Measurements from ENCODE around the gene COX4I2. TPM values are rescaled to one million over a fixed set of nuclear protein-coding genes. Genes with fewer than 3 reads are reported as not detected.

COX4I2 gene
- total and polyA plus RNA-seq, 2 of the 4 experiments (the other 2 are of a cell fraction): not detected

- Histone ChIP-seq H3K4ac (ENCODE audit: low read depth, low read length) (peak overlapping the region; percentile 88), H2BK20ac (ENCODE audit: low read depth, low read length) (peak overlapping the region; percentile 45; the same call in 1 of the 2 replicates), H3K56ac (ENCODE audit: extremely low read depth, insufficient read depth, low read length) (no peak overlapping the region), H3K4me2 (ENCODE audit: low read depth, low read length) (peak overlapping the region; percentile 19; the same call in 1 of the 2 replicates), H3K14ac (replicated peaks; ENCODE audit: low read depth, low read length) (peak overlapping the region; percentile 89), H2BK120ac (ENCODE audit: low read depth, low read length) (peak overlapping the region; percentile 63), H3K9me1 (ENCODE audit: insufficient read depth, low read length) (peaks cover 62% of the 10 kb centered on the region), H3K27me3 (ENCODE audit: control insufficient read depth, insufficient read depth, low read length) (no peaks in the 10 kb centered on the region), H4K20me1 (ENCODE audit: insufficient read depth, low read length) (peaks cover 55% of the 10 kb centered on the region), H2BK15ac (ENCODE audit: low read depth, low read length) (peak overlapping the region; percentile 39; the same call in 1 of the 3 replicates), H3K27ac (ENCODE audit: insufficient read depth, low read length) (no peak overlapping the region), H3K23ac (ENCODE audit: low read depth, low read length) (peak overlapping the region; percentile 72; the same call in 1 of the 2 replicates), H2AFZ (replicated peaks; ENCODE audit: low read length, poor library complexity) (no peak overlapping the region), H3K36me3 (ENCODE audit: control insufficient read depth, insufficient read depth, low read length) (peaks cover 11% of the 10 kb centered on the region), H4K8ac (ENCODE audit: low read depth in 2 of 2, low read length in 2 of 2) (peak overlapping the region in 1 of 2 experiments; percentile 71; a peak in 2 of 4 replicates), H3K9me3 (ENCODE audit: control insufficient read depth, insufficient read depth, low read length) (no peaks in the 10 kb centered on the region), H3K79me1 (ENCODE audit: low read depth in 1 of 2, low read length in 2 of 2) (peaks cover 44 to 88% of the 10 kb centered on the region in 2 experiments), H2BK5ac (ENCODE audit: low read depth, low read length, poor library complexity, severe bottlenecking) (peak overlapping the region; percentile 44), H3K4me3 (ENCODE audit: insufficient read depth, low read depth, low read length) (no peak overlapping the region), H3K18ac (ENCODE audit: low read depth, low read length) (no peak overlapping the region), H3K9ac (ENCODE audit: low read depth, low read length) (no peak overlapping the region), H4K5ac (ENCODE audit: low read depth, low read length) (peak overlapping the region; percentile 31), H4K91ac (ENCODE audit: insufficient read depth, low read depth, low read length) (peak overlapping the region; percentile 43), H2AK5ac (ENCODE audit: low read depth, low read length) (peak overlapping the region; percentile 81; the same call in 1 of the 2 replicates), H3K4me1 (ENCODE audit: control insufficient read depth, insufficient read depth, low read length) (peaks cover 46% of the 10 kb centered on the region), H2AK9ac (replicated peaks; ENCODE audit: low read depth, low read length, poor library complexity) (peak overlapping the region; percentile 35)
- POLR2A ChIA-PET (ENCODE audit: unreplicated experiment): interaction anchor here (0.5 to 0.6 kb wide), 2 partner anchors 24 to 44 kb away, joined by 3 read pairs; no protein-coding TSS in a partner anchor
- DNase-seq: peak; percentile 64
- dilution Hi-C loops (cut with HindIII; ENCODE audit: low sequenced_read_pairs, unreplicated experiment) (no loop called here), in situ Hi-C loops (cut with MboI; ENCODE audit: low sequenced_read_pairs) (no loop called here), intact Hi-C loops (cut with micrococcal nuclease) (no loop called here)
- TF ChIP-seq RFX5 (IDR thresholded peaks at IDR 0.05; ENCODE audit: low read depth, low read length) (no peak), MAZ (IDR thresholded peaks at IDR 0.05; ENCODE audit: borderline replicate concordance, low read depth, low read length) (no peak), SMC3 (IDR thresholded peaks at IDR 0.05; ENCODE audit: low read depth, low read length) (no peak), POLR2A (IDR thresholded peaks at IDR 0.05; ENCODE audit: low read depth, low read length) (no peak), RCOR1 (IDR thresholded peaks at IDR 0.05; ENCODE audit: insufficient replicate concordance, low read length) (no peak), MAFK (IDR thresholded peaks at IDR 0.05; ENCODE audit: low read depth, low read length) (no peak), CEBPB (IDR thresholded peaks at IDR 0.05; ENCODE audit: low read depth, low read length) (no peak)
- BruUV-seq (replicated peaks): no TSS peak
- no CpG with 5 or more reads among the region's 10 CpGs for WGBS, 2 experiments (ENCODE audit: extremely low coverage in 2 of 2, insufficient read length in 1 of 2)
- ATAC-seq (ENCODE audit: low read depth): no peak
- CTCF ChIA-PET: interaction anchor here (0.9 kb wide), 1 partner anchor 62 kb away, joined by 3 read pairs; no protein-coding TSS in a partner anchor
Measured at GRCh38 chr20:31674895-31675827, 37.4 kb downstream of the COX4I2 start.
